Activated CD8-positive, alpha-beta T cell treated with anti-CD3 and anti-CD28 coated beads, Interleukin-2, amount 10 ng/mL, durations not matched to agents 7 days and 5 days (primary cell): ENCODE measurements around the gene HDDC2. TPM values are rescaled to one million over a fixed set of nuclear protein-coding genes. Genes with fewer than 3 reads are reported as not detected.
"Not testable (repeated sequence)": the region's sequence is repeated elsewhere in the genome, so short reads cannot be mapped to it uniquely, and the experiment has no call there.

Experiments used
- ATAC-seq: fragments of 150-1000 bp; cut with Tn5 transposase; one replicate; pipeline ENCODE4 v1.10.0; 2021; ENCODE audit warnings: moderate library complexity
- CTCF ChIA-PET: fragments of 350-600 bp; sonication (Branson Sonifier 250); formaldehyde crosslinking; loops from one replicate; lab custom pipeline; 2021; ENCODE audit warnings: antibody characterized with exemption; lab: Charles Lee
- POLR2A ChIA-PET: fragments of 350-600 bp; sonication (Branson Sonifier 250); formaldehyde crosslinking; loops from one replicate; lab custom pipeline; 2021; ENCODE audit warnings: antibody characterized with exemption; lab: Charles Lee
- DNase-seq: peaks from one replicate; pipeline ENCODE4 v3.0.0-alpha.2; 2020
- H3K27ac Mint-ChIP-seq: one replicate; pipeline ENCODE4 v1.8.0; 2021; ENCODE audit warnings: mild to moderate bottlenecking, mixed read lengths
- H3K27me3 Mint-ChIP-seq: one replicate; pipeline ENCODE4 v1.8.0; 2021; ENCODE audit warnings: low read depth, mixed read lengths
- H3K36me3 Mint-ChIP-seq: one replicate; pipeline ENCODE4 v1.8.0; 2021; ENCODE audit warnings: low read depth, mixed read lengths
- H3K4me1 Mint-ChIP-seq: one replicate; pipeline ENCODE4 v1.8.0; 2021; ENCODE audit warnings: low read depth, mixed read lengths
- H3K4me3 Mint-ChIP-seq: one replicate; pipeline ENCODE4 v1.8.0; 2021; ENCODE audit warnings: mild to moderate bottlenecking, mixed read lengths
- H3K9me3 Mint-ChIP-seq: one replicate; pipeline ENCODE4 v1.8.0; 2022; ENCODE audit warnings: mixed read lengths; ENCODE audit not compliant: insufficient read depth
- total RNA-seq, 2 experiments: library from RNA; stranded (reverse); gene quantifications; one replicate each; pipeline ENCODE4 v1.2.3, GENCODE V29; 2021

HDDC2 gene
- total RNA-seq, 2 experiments from 2014 or later: 61.7 to 69.8 TPM

GRCh38 chr6:125282470-125282869 is 19.3 kb downstream of the HDDC2 start:
- Mint-ChIP-seq H3K4me1 (peaks cover 13% of the 10 kb centered on the region), H3K36me3 (peaks cover 86% of the 10 kb centered on the region)
- H3K9me3 Mint-ChIP-seq, CTCF ChIA-PET, POLR2A ChIA-PET, ATAC-seq, H3K27me3 Mint-ChIP-seq, H3K4me3 Mint-ChIP-seq, DNase-seq, H3K27ac Mint-ChIP-seq: not testable (repeated sequence)

GRCh38 chr6:125280370-125281035 is 21.3 kb downstream of the HDDC2 start:
- CTCF ChIA-PET, H3K9me3 Mint-ChIP-seq, POLR2A ChIA-PET, H3K4me3 Mint-ChIP-seq, H3K27me3 Mint-ChIP-seq, H3K27ac Mint-ChIP-seq, ATAC-seq, DNase-seq: not testable (repeated sequence)
- H3K4me1 Mint-ChIP-seq: peaks cover 28% of the 10 kb centered on the region
- H3K36me3 Mint-ChIP-seq: peaks cover 85% of the 10 kb centered on the region

- Mint-ChIP-seq H3K9me3 (no peaks in the 10 kb centered on the region), H3K27ac (no peak overlapping the region), H3K4me1 (peaks cover 29% of the 10 kb centered on the region), H3K27me3 (no peaks in the 10 kb centered on the region), H3K36me3 (peaks cover 86% of the 10 kb centered on the region), H3K4me3 (no peak overlapping the region)
- ChIA-PET POLR2A (no interaction called here), CTCF (no interaction called here)
- ATAC-seq: no peak
- no peak for DNase-seq
These were observed 21.8 kb downstream of the HDDC2 start for GRCh38 chr6:125279961-125280360.

GRCh38 chr6:125277838-125278237 is 23.9 kb downstream of the HDDC2 start:
- Mint-ChIP-seq H3K9me3 (no peaks in the 10 kb centered on the region), H3K36me3 (peaks cover 84% of the 10 kb centered on the region), H3K4me3 (no peak overlapping the region), H3K4me1 (peaks cover 25% of the 10 kb centered on the region), H3K27me3 (no peaks in the 10 kb centered on the region), H3K27ac (no peak overlapping the region)
- ChIA-PET POLR2A (no interaction called here), CTCF (no interaction called here)
- DNase-seq (no peak), ATAC-seq (no peak)

GRCh38 chr6:125275779-125276178 is 26.0 kb downstream of the HDDC2 start:
- Mint-ChIP-seq H3K36me3 (peaks cover 78% of the 10 kb centered on the region), H3K4me1 (peaks cover 19% of the 10 kb centered on the region), H3K27ac (no peak overlapping the region), H3K4me3 (no peak overlapping the region), H3K27me3 (no peaks in the 10 kb centered on the region), H3K9me3 (no peaks in the 10 kb centered on the region)
- POLR2A ChIA-PET: no interaction called here
- DNase-seq (no peak), ATAC-seq (no peak)
- CTCF ChIA-PET: no interaction called here

GRCh38 chr6:125274935-125275334 is 26.8 kb downstream of the HDDC2 start:
- Mint-ChIP-seq H3K4me3 (no peak overlapping the region), H3K9me3 (no peaks in the 10 kb centered on the region), H3K27me3 (no peaks in the 10 kb centered on the region), H3K4me1 (peaks cover 16% of the 10 kb centered on the region), H3K27ac (no peak overlapping the region), H3K36me3 (peaks cover 72% of the 10 kb centered on the region)
- ChIA-PET POLR2A (no interaction called here), CTCF (no interaction called here)
- no peak for DNase-seq
- ATAC-seq: no peak

- Mint-ChIP-seq H3K4me3 (no peak overlapping the region), H3K27ac (no peak overlapping the region), H3K9me3 (no peaks in the 10 kb centered on the region), H3K36me3 (peaks cover 66% of the 10 kb centered on the region), H3K27me3 (no peaks in the 10 kb centered on the region), H3K4me1 (peaks cover 16% of the 10 kb centered on the region)
- ChIA-PET CTCF (no interaction called here), POLR2A (no interaction called here)
- no peak for ATAC-seq
- DNase-seq: no peak
These were observed 27.8 kb downstream of the HDDC2 start for GRCh38 chr6:125273965-125274364.

- Mint-ChIP-seq H3K36me3 (peaks cover 60% of the 10 kb centered on the region), H3K27me3 (no peaks in the 10 kb centered on the region), H3K4me1 (peaks cover 16% of the 10 kb centered on the region), H3K27ac (no peak overlapping the region), H3K4me3 (no peak overlapping the region), H3K9me3 (no peaks in the 10 kb centered on the region)
- no peak for DNase-seq
- no peak for ATAC-seq
- ChIA-PET POLR2A (no interaction called here), CTCF (no interaction called here)
These were observed 28.5 kb downstream of the HDDC2 start for GRCh38 chr6:125273251-125273650.

- H3K36me3 Mint-ChIP-seq: peaks cover 49% of the 10 kb centered on the region
- POLR2A ChIA-PET: no interaction called here
- H3K27me3 Mint-ChIP-seq: no peaks in the 10 kb centered on the region
- CTCF ChIA-PET: no interaction called here
- no peak overlapping the region for H3K27ac Mint-ChIP-seq
- H3K4me1 Mint-ChIP-seq: peaks cover 11% of the 10 kb centered on the region
- no peak overlapping the region for H3K4me3 Mint-ChIP-seq
- no peak for ATAC-seq
- no peak for DNase-seq
- no peaks in the 10 kb centered on the region for H3K9me3 Mint-ChIP-seq
These were observed 30.1 kb downstream of the HDDC2 start for GRCh38 chr6:125271486-125272159.

GRCh38 chr6:125270380-125270779 is 31.4 kb downstream of the HDDC2 start:
- Mint-ChIP-seq H3K36me3 (peaks cover 38% of the 10 kb centered on the region), H3K9me3 (no peaks in the 10 kb centered on the region), H3K4me3 (no peak overlapping the region), H3K27me3 (no peaks in the 10 kb centered on the region), H3K27ac (no peak overlapping the region), H3K4me1 (no peaks in the 10 kb centered on the region)
- DNase-seq (no peak), ATAC-seq (no peak)
- POLR2A ChIA-PET: no interaction called here
- CTCF ChIA-PET: no interaction called here

- Mint-ChIP-seq H3K27ac (no peak overlapping the region), H3K4me1 (no peaks in the 10 kb centered on the region), H3K36me3 (peaks cover 30% of the 10 kb centered on the region), H3K27me3 (no peaks in the 10 kb centered on the region), H3K4me3 (no peak overlapping the region), H3K9me3 (no peaks in the 10 kb centered on the region)
- POLR2A ChIA-PET: no interaction called here
- CTCF ChIA-PET: no interaction called here
- DNase-seq: no peak
- no peak for ATAC-seq
These were observed 32.3 kb downstream of the HDDC2 start for GRCh38 chr6:125269328-125269985.

GRCh38 chr6:125268765-125269164 is 33.0 kb downstream of the HDDC2 start:
- ATAC-seq: no peak
- H3K27me3 Mint-ChIP-seq: no peaks in the 10 kb centered on the region
- H3K27ac Mint-ChIP-seq: no peak overlapping the region
- no peak overlapping the region for H3K4me3 Mint-ChIP-seq
- H3K36me3 Mint-ChIP-seq: peaks cover 24% of the 10 kb centered on the region
- POLR2A ChIA-PET: interaction anchor here (1.2 kb wide), 1 partner anchor 23 kb away, joined by 3 read pairs; no protein-coding TSS in a partner anchor
- CTCF ChIA-PET: no interaction called here
- DNase-seq: no peak
- no peaks in the 10 kb centered on the region for H3K9me3 Mint-ChIP-seq
- no peaks in the 10 kb centered on the region for H3K4me1 Mint-ChIP-seq
